ENCODE measurements around the gene LRIG2. TPM values are rescaled to one million over a fixed set of nuclear protein-coding genes. Genes with fewer than 3 reads are reported as not detected.
"Not testable (repeated sequence)": the region's sequence is repeated elsewhere in the genome, so short reads cannot be mapped to it uniquely, and the experiment has no call there.

The LRIG2 gene
- total RNA-seq, 1 experiment from 2014 or later: 11.8 TPM

GRCh38 chr1:113053344-113054126, 19.5 kb upstream of the LRIG2 start:
- intact Hi-C loops (cut with micrococcal nuclease): no loop called here
- no peaks in the 10 kb centered on the region for H3K36me3 Mint-ChIP-seq (ENCODE audit: insufficient read depth, unreplicated experiment)
- H3K27ac Mint-ChIP-seq (ENCODE audit: low read depth, unreplicated experiment): no peak overlapping the region
- ChIA-PET CTCF (interaction anchor here (0.5 to 2.0 kb wide), 6 partner anchors 11 to 895 kb away, joined by 3 to 10 read pairs (median 4); partner anchors contain the start of gene LRIG2), POLR2A (interaction anchor here (1.7 kb wide), 1 partner anchor 19 kb away, joined by 6 read pairs; the partner anchor contains the start of gene LRIG2)
- no peak for DNase-seq (ENCODE audit: unreplicated experiment)
- no peaks in the 10 kb centered on the region for H3K4me1 Mint-ChIP-seq (ENCODE audit: insufficient read depth, unreplicated experiment)
- no peaks in the 10 kb centered on the region for H3K27me3 Mint-ChIP-seq (ENCODE audit: insufficient read depth, unreplicated experiment)
- no TSS peak for BruUV-seq (replicated peaks)
- no peaks in the 10 kb centered on the region for H3K9me3 Mint-ChIP-seq (ENCODE audit: unreplicated experiment)
- H3K4me3 Mint-ChIP-seq (ENCODE audit: unreplicated experiment): no peak overlapping the region
- TF ChIP-seq, protein P1, sequence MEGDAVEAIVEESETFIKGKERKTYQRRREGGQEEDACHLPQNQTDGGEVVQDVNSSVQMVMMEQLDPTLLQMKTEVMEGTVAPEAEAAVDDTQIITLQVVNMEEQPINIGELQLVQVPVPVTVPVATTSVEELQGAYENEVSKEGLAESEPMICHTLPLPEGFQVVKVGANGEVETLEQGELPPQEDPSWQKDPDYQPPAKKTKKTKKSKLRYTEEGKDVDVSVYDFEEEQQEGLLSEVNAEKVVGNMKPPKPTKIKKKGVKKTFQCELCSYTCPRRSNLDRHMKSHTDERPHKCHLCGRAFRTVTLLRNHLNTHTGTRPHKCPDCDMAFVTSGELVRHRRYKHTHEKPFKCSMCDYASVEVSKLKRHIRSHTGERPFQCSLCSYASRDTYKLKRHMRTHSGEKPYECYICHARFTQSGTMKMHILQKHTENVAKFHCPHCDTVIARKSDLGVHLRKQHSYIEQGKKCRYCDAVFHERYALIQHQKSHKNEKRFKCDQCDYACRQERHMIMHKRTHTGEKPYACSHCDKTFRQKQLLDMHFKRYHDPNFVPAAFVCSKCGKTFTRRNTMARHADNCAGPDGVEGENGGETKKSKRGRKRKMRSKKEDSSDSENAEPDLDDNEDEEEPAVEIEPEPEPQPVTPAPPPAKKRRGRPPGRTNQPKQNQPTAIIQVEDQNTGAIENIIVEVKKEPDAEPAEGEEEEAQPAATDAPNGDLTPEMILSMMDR (IDR thresholded peaks at IDR 0.05; ENCODE audit: unreplicated experiment): no peak

DNA sequence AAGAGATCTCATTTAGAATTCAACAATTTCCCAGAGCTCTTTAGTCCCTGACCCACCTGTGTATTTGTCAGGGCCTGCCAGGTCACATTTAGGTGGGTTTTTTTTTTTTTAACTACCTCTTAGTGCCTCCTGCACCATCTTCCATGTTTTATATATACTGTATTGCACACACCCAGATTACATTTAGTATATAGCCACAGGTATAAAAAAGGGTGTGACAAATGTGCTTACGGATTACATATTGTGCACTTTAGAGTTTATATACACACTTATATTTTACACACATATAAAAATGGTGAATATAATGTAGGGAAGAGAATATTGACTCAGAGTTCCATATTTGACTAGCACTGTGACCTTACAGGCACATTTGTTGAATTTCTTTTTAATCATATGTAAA, 17.4 kb upstream of the LRIG2 start:
- H3K36me3 Mint-ChIP-seq (ENCODE audit: insufficient read depth, unreplicated experiment): no peaks in the 10 kb centered on the region
- BruUV-seq (replicated peaks): no TSS peak
- CTCF ChIA-PET: interaction anchor here (0.6 to 1.9 kb wide), 3 partner anchors 13 to 336 kb away, joined by 3 to 23 read pairs (median 5); no protein-coding TSS in a partner anchor
- no peaks in the 10 kb centered on the region for H3K4me1 Mint-ChIP-seq (ENCODE audit: insufficient read depth, unreplicated experiment)
- intact Hi-C loops (cut with micrococcal nuclease): no loop called here
- TF ChIP-seq, protein P1 (IDR thresholded peaks at IDR 0.05; ENCODE audit: unreplicated experiment): no peak
- no peak overlapping the region for H3K4me3 Mint-ChIP-seq (ENCODE audit: unreplicated experiment)
- H3K9me3 Mint-ChIP-seq (ENCODE audit: unreplicated experiment): no peaks in the 10 kb centered on the region
- no peak overlapping the region for H3K27ac Mint-ChIP-seq (ENCODE audit: low read depth, unreplicated experiment)
- POLR2A ChIA-PET: no interaction called here
- no peaks in the 10 kb centered on the region for H3K27me3 Mint-ChIP-seq (ENCODE audit: insufficient read depth, unreplicated experiment)
- DNase-seq (ENCODE audit: unreplicated experiment): no peak

DNA sequence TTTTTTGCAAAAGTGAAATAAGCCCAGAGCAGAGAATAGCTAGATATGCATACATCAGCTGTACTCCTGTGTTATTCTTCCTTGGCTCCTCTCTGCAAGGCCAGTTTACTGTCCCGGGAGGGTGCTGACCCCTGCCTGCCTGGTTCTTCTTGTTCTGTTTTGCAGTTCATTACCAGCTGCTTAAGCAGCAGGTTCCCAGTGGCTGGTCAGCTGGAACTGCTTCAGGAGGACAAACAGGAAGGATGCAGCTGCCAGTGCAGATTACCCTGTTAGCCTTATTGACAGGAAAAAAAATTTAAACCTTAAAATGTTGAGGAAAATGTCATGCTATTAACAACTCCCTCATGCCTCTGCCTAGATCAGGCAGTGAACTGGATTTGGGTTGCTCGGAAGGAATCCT, 16.0 kb upstream of the LRIG2 start:
- BruUV-seq (replicated peaks): no TSS peak
- DNase-seq (ENCODE audit: unreplicated experiment): no peak
- no peak overlapping the region for H3K27ac Mint-ChIP-seq (ENCODE audit: low read depth, unreplicated experiment)
- H3K4me1 Mint-ChIP-seq (ENCODE audit: insufficient read depth, unreplicated experiment): no peaks in the 10 kb centered on the region
- ChIA-PET POLR2A (interaction anchor here (1.8 kb wide), 1 partner anchor 16 kb away, joined by 17 read pairs; the partner anchor contains the start of gene LRIG2), CTCF (interaction anchor here (0.6 to 4.5 kb wide), 6 partner anchors 15 to 338 kb away, joined by 3 to 36 read pairs (median 4); partner anchors contain the start of gene LRIG2)
- no peak overlapping the region for H3K4me3 Mint-ChIP-seq (ENCODE audit: unreplicated experiment)
- TF ChIP-seq, protein P1 (IDR thresholded peaks at IDR 0.05; ENCODE audit: unreplicated experiment): no peak
- H3K36me3 Mint-ChIP-seq (ENCODE audit: insufficient read depth, unreplicated experiment): no peaks in the 10 kb centered on the region
- no peaks in the 10 kb centered on the region for H3K27me3 Mint-ChIP-seq (ENCODE audit: insufficient read depth, unreplicated experiment)
- H3K9me3 Mint-ChIP-seq (ENCODE audit: unreplicated experiment): no peaks in the 10 kb centered on the region
- intact Hi-C loops (cut with micrococcal nuclease): no loop called here

- no peak overlapping the region for H3K4me3 Mint-ChIP-seq (ENCODE audit: unreplicated experiment)
- DNase-seq (ENCODE audit: unreplicated experiment): no peak
- no peak overlapping the region for H3K27ac Mint-ChIP-seq (ENCODE audit: low read depth, unreplicated experiment)
- TF ChIP-seq, protein P1 (IDR thresholded peaks at IDR 0.05; ENCODE audit: unreplicated experiment): no peak
- H3K4me1 Mint-ChIP-seq (ENCODE audit: insufficient read depth, unreplicated experiment): no peaks in the 10 kb centered on the region
- ChIA-PET CTCF (interaction anchor here (0.6 to 4.5 kb wide), 7 partner anchors 13 to 343 kb away, joined by 3 to 36 read pairs (median 4); partner anchors contain the start of genes LRIG2 and PPM1J), POLR2A (interaction anchor here (1.3 to 2.0 kb wide), 2 partner anchors 11 to 14 kb away, joined by 4 to 8 read pairs; partner anchors contain the start of gene LRIG2)
- H3K36me3 Mint-ChIP-seq (ENCODE audit: insufficient read depth, unreplicated experiment): no peaks in the 10 kb centered on the region
- no peaks in the 10 kb centered on the region for H3K9me3 Mint-ChIP-seq (ENCODE audit: unreplicated experiment)
- BruUV-seq (replicated peaks): no TSS peak
- intact Hi-C loops (cut with micrococcal nuclease): no loop called here
- no peaks in the 10 kb centered on the region for H3K27me3 Mint-ChIP-seq (ENCODE audit: insufficient read depth, unreplicated experiment)
These were observed 13.9 kb upstream of the LRIG2 start for GRCh38 chr1:113058941-113059706.

DNA sequence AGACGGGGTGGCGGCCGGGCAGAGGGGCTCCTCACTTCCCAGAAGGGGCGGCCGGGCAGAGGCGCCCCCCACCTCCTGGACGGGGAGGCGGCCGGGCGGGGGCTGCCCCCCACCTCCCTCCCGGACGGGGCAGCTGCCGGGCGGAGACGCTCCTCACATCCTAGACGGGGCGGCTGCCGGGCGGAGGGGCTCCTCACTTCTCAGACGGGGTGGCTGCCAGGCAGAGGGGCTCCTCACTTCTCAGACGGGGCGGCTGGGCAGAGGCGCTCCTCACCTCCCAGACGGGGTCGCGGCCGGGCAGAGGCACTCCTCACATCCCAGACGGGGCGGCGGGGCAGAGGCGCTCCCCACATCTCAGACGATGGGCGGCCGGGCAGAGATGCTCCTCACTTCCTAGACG, 9.5 kb upstream of the LRIG2 start:
- H3K4me3 Mint-ChIP-seq (ENCODE audit: unreplicated experiment); intact Hi-C loops (cut with micrococcal nuclease); POLR2A ChIA-PET; H3K4me1 Mint-ChIP-seq (ENCODE audit: insufficient read depth, unreplicated experiment); BruUV-seq (replicated peaks); H3K27ac Mint-ChIP-seq (ENCODE audit: low read depth, unreplicated experiment); H3K27me3 Mint-ChIP-seq (ENCODE audit: insufficient read depth, unreplicated experiment); H3K9me3 Mint-ChIP-seq (ENCODE audit: unreplicated experiment); CTCF ChIA-PET; DNase-seq (ENCODE audit: unreplicated experiment); H3K36me3 Mint-ChIP-seq (ENCODE audit: insufficient read depth, unreplicated experiment): not testable (repeated sequence)

Data from MCF 10A (cell line).